Skeletal muscle tissue (tissue), 4 donors: ENCODE results near the gene PTPN6. TPM values are rescaled to one million over a fixed set of nuclear protein-coding genes. Genes with fewer than 3 reads are reported as not detected.
A peak's percentile ranks its signal among the peaks of the same experiment; 100 is the strongest.

Experiments used
- H3K27ac ChIP-seq: one replicate; pipeline ENCODE4 v1.7.0; 2013; ENCODE audit warnings: mild to moderate bottlenecking, low read depth, low read length, inconsistent platforms
- H3K27me3 ChIP-seq, 3 donors: one replicate each; pipeline ENCODE4 v1.7.0; 2013; ENCODE audit warnings: low read length in 3 of 3; ENCODE audit not compliant: control insufficient read depth in 3 of 3, insufficient read depth in 3 of 3
- H3K36me3 ChIP-seq, 3 donors: one replicate each; pipeline ENCODE4 v1.7.0; 2013; ENCODE audit warnings: low read length in 3 of 3; ENCODE audit not compliant: control insufficient read depth in 3 of 3, insufficient read depth in 3 of 3
- H3K4me1 ChIP-seq, 3 donors: one replicate each; pipeline ENCODE4 v1.7.0; 2013; ENCODE audit warnings: low read length in 3 of 3, mild to moderate bottlenecking in 3 of 3; ENCODE audit not compliant: control insufficient read depth in 3 of 3, insufficient read depth in 3 of 3
- H3K4me3 ChIP-seq, 3 donors: one replicate each; pipeline ENCODE4 v1.7.0; 2013; ENCODE audit warnings: low read length in 3 of 3
- H3K9ac ChIP-seq, 3 donors: one replicate each; pipeline ENCODE4 v1.7.0; 2013; ENCODE audit warnings: low read length in 3 of 3, mild to moderate bottlenecking in 3 of 3, moderate library complexity in 2 of 3, low read depth in 1 of 3
- H3K9me3 ChIP-seq, 3 donors: one replicate each; pipeline ENCODE4 v1.7.0; 2013; ENCODE audit warnings: low read length in 3 of 3; ENCODE audit not compliant: control insufficient read depth in 3 of 3
- total RNA-seq: library from RNA; depleted of rRNA; stranded (reverse); fragments of >200 nt; gene quantifications from one replicate; pipeline ENCODE4 v1.2.3, GENCODE V29; 2014
- donor health status: Osteomylitis.

The PTPN6 gene
- total RNA-seq, 1 donor from 2014 or later: 7.8 TPM

- Histone ChIP-seq H3K36me3 (peaks cover 0 to 2% (median 0%) of the 10 kb centered on the region in 3 donors), H3K27ac (peak within 1 kb of the TSS; percentile 64), H3K4me3 (peak within 1 kb of the TSS; percentile 70 to 73 (median 71)), H3K9ac (peak within 1 kb of the TSS; percentile 5 to 76 (median 64)), H3K4me1 (peaks cover 9 to 14% (median 13%) of the 10 kb centered on the region in 3 donors), H3K27me3 (peaks cover 12 to 27% (median 23%) of the 10 kb centered on the region in 3 donors), H3K9me3 (no peaks in the 10 kb centered on the region)
Measured at GRCh38 chr12:6914246-6914946, 36.8 kb upstream of the PTPN6 start, which contains the start of gene ENO2. Gene ENO2, plus strand, starts transcription at chr12:6914580. Its CDS starts 1,253 bp downstream, at chr12:6915833.

- H3K27ac ChIP-seq: peak overlapping the region; percentile 64
- peaks cover 0 to 4% (median 2%) of the 10 kb centered on the region in 3 donors for H3K36me3 ChIP-seq
- H3K9me3 ChIP-seq: no peaks in the 10 kb centered on the region
- H3K4me1 ChIP-seq: peaks cover 9 to 14% (median 13%) of the 10 kb centered on the region in 3 donors
- peaks cover 12 to 27% (median 23%) of the 10 kb centered on the region in 3 donors for H3K27me3 ChIP-seq
- H3K9ac ChIP-seq: peak overlapping the region; percentile 5 to 76 (median 64)
- peak overlapping the region; percentile 70 to 73 (median 71) for H3K4me3 ChIP-seq
Measured at GRCh38 chr12:6914947-6915788, 36.0 kb upstream of the PTPN6 start.

- Histone ChIP-seq H3K4me3 (no peak overlapping the region), H3K27ac (no peak overlapping the region), H3K9ac (no peak overlapping the region), H3K36me3 (peaks cover 0 to 4% (median 2%) of the 10 kb centered on the region in 3 donors), H3K27me3 (peaks cover 12 to 27% (median 23%) of the 10 kb centered on the region in 3 donors), H3K9me3 (no peaks in the 10 kb centered on the region), H3K4me1 (peaks cover 9 to 14% (median 13%) of the 10 kb centered on the region in 3 donors)
Measured at GRCh38 chr12:6915789-6916285, 35.3 kb upstream of the PTPN6 start.

- Histone ChIP-seq H3K4me3 (no peak overlapping the region), H3K27ac (no peak overlapping the region), H3K36me3 (peaks cover 0 to 5% (median 2%) of the 10 kb centered on the region in 3 donors), H3K9me3 (no peaks in the 10 kb centered on the region), H3K4me1 (peaks cover 9 to 14% (median 13%) of the 10 kb centered on the region in 3 donors), H3K9ac (no peak overlapping the region), H3K27me3 (peaks cover 12 to 27% (median 23%) of the 10 kb centered on the region in 3 donors)
Measured at GRCh38 chr12:6916426-6917200, 34.5 kb upstream of the PTPN6 start.

GRCh38 chr12:6917491-6918231 lies 33.5 kb upstream of the PTPN6 start:
- H3K27me3 ChIP-seq: peaks cover 10 to 23% (median 19%) of the 10 kb centered on the region in 3 donors
- H3K27ac ChIP-seq: no peak overlapping the region
- no peak overlapping the region for H3K4me3 ChIP-seq
- no peak overlapping the region for H3K9ac ChIP-seq
- no peaks in the 10 kb centered on the region for H3K9me3 ChIP-seq
- H3K36me3 ChIP-seq: peaks cover 0 to 5% (median 2%) of the 10 kb centered on the region in 3 donors
- peaks cover 9 to 14% (median 13%) of the 10 kb centered on the region in 3 donors for H3K4me1 ChIP-seq

- H3K9me3 ChIP-seq: no peaks in the 10 kb centered on the region
- no peak overlapping the region for H3K4me3 ChIP-seq
- H3K4me1 ChIP-seq: peaks cover 15 to 20% (median 16%) of the 10 kb centered on the region in 3 donors
- H3K36me3 ChIP-seq: peaks cover 0 to 5% (median 2%) of the 10 kb centered on the region in 3 donors
- no peak overlapping the region for H3K27ac ChIP-seq
- H3K27me3 ChIP-seq: peaks cover 4 to 13% (median 9%) of the 10 kb centered on the region in 3 donors
- H3K9ac ChIP-seq: no peak overlapping the region
Measured at GRCh38 chr12:6919588-6919987, 31.6 kb upstream of the PTPN6 start.

- H3K27me3 ChIP-seq: no peaks in the 10 kb centered on the region
- no peak overlapping the region for H3K4me3 ChIP-seq
- H3K9me3 ChIP-seq: no peaks in the 10 kb centered on the region
- H3K27ac ChIP-seq: no peak overlapping the region
- no peak overlapping the region for H3K9ac ChIP-seq
- peaks cover 0 to 5% (median 2%) of the 10 kb centered on the region in 3 donors for H3K36me3 ChIP-seq
- peaks cover 25 to 29% (median 27%) of the 10 kb centered on the region in 3 donors for H3K4me1 ChIP-seq
Measured at GRCh38 chr12:6921539-6921938, 29.6 kb upstream of the PTPN6 start.

- H3K36me3 ChIP-seq: peaks cover 0 to 5% (median 2%) of the 10 kb centered on the region in 3 donors
- H3K27ac ChIP-seq: no peak overlapping the region
- H3K9me3 ChIP-seq: no peaks in the 10 kb centered on the region
- no peak overlapping the region for H3K9ac ChIP-seq
- no peak overlapping the region for H3K4me3 ChIP-seq
- no peaks in the 10 kb centered on the region for H3K27me3 ChIP-seq
- peaks cover 29 to 34% (median 32%) of the 10 kb centered on the region in 3 donors for H3K4me1 ChIP-seq
Measured at GRCh38 chr12:6921996-6922946, 28.9 kb upstream of the PTPN6 start.
